NCI-H510A (cell line): ENCODE results near the gene APCDD1.
"Not testable (repeated sequence)": the region's sequence is repeated elsewhere in the genome, so short reads cannot be mapped to it uniquely, and the experiment has no call there.

Source experiments
- DNase-seq: peaks from one replicate; lab custom pipeline; 2025; lab: John Stamatoyannopoulos, UW

APCDD1 gene

DNA sequence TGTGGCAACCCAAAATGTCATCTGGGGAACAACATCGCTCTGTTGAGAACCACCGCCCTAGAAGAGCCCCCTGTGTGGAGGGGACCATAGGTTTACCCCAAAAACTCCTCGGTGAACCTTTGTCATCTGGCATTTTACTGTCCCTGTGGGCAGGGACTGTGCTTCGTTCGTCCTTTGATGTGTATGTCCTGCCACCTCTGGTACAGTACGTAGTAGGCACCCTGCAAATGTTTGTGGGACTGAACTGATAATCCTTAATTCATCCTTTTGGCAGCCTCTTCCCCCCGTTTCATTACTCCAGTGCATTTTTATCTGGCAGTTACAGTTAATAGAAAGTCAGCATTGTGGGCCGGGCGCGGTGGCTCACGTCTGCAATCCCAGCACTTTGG is 72.1 kb downstream of the APCDD1 start:
- DNase-seq: no peak

DNA sequence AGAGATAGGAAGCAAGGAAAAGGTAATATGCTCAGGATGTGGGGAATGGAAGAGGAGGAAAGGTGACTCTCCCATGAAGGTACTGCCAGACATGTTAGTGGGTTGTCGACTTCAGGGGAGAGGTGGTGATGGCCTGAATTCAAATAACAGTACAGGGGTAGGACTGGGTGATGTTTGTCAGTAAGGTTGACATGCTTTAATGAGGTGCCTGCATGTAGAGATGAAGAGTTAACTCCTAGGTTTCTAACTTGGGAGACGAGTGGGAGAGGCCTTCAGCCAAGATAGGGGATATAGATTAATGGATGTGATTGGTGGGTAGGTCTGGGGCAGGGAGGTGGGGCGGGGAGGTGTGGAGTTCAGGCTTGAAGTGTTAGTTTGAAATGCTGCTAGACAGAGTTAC is 74.0 kb downstream of the APCDD1 start:
- DNase-seq: no peak

- no peak for DNase-seq
These were observed 75.6 kb downstream of the APCDD1 start for GRCh38 chr18:10530002-10530401.

- DNase-seq: no peak
These were observed 76.4 kb downstream of the APCDD1 start for GRCh38 chr18:10530852-10531251.

GRCh38 chr18:10533111-10533510 is 78.7 kb downstream of the APCDD1 start:
- DNase-seq: no peak

- DNase-seq: no peak
These were observed 81.8 kb downstream of the APCDD1 start for GRCh38 chr18:10536280-10536679.

- DNase-seq: no peak
These were observed 83.3 kb downstream of the APCDD1 start for GRCh38 chr18:10537765-10538164.

- DNase-seq: not testable (repeated sequence)
These were observed 84.7 kb downstream of the APCDD1 start for GRCh38 chr18:10539124-10539523.
